ENCODE results near the gene C12orf57. TPM values are rescaled to one million over a fixed set of nuclear protein-coding genes. Genes with fewer than 3 reads are reported as not detected.

C12orf57 gene
- polyA plus RNA-seq, 4 donors = 119 to 379 (median 273) TPM

Other genes starting within 250 kb of the C12orf57 start
- gene PIANP, start 243.2 kb upstream of the C12orf57 start, polyA plus RNA-seq = 1 to 10 TPM in 2 of 4 donors, not detected in 2; 1.7 to 3.4 TPM
- 10 to 100 TPM; 30.5 to 49.3 (median 36.1) TPM for gene COPS7A, start 220.0 kb upstream of the C12orf57 start, polyA plus RNA-seq
- 100 to 1,000 TPM; 163 to 233 (median 187) TPM for gene MLF2, start 190.9 kb upstream of the C12orf57 start, polyA plus RNA-seq
- gene PTMS, start 177.7 kb upstream of the C12orf57 start, polyA plus RNA-seq = 100 to 1,000 TPM in 2 of 4 donors, 10 to 100 TPM in 2; 34.0 to 204 (median 122) TPM
- 1 to 10 TPM in 2 of 4 donors, under 1 TPM in 2; 0.67 to 5.9 (median 1.3) TPM for gene LAG3, start 171.5 kb upstream of the C12orf57 start, polyA plus RNA-seq
- 10 to 100 TPM in 1 of 4 donors, 1 to 10 TPM in 2, under 1 TPM in 1; 0.89 to 19.1 (median 6.5) TPM for gene CD4, start 154.5 kb upstream of the C12orf57 start, polyA plus RNA-seq
- 1 to 10 TPM in 3 of 4 donors, not detected in 1; 1.1 to 6.7 (median 5.1) TPM for gene GPR162, start 122.2 kb upstream of the C12orf57 start, polyA plus RNA-seq
- gene P3H3, start 115.6 kb upstream of the C12orf57 start, polyA plus RNA-seq = 10 to 100 TPM in 1 of 4 donors, 1 to 10 TPM in 2, under 1 TPM in 1; 0.89 to 18.3 (median 4.9) TPM
- gene GNB3, start 103.1 kb upstream of the C12orf57 start, polyA plus RNA-seq = 1 to 10 TPM in 3 of 4 donors, not detected in 1; 1.0 to 5.5 (median 3.2) TPM
- 10 to 100 TPM; 30.3 to 99.1 (median 49.0) TPM for gene CDCA3, start 92.7 kb upstream of the C12orf57 start, polyA plus RNA-seq
- 10 to 100 TPM; 31.9 to 54.0 (median 39.2) TPM for gene USP5, start 91.9 kb upstream of the C12orf57 start, polyA plus RNA-seq
- 1,000 to 10,000 TPM in 2 of 4 donors, 100 to 1,000 TPM in 2; 574 to 1,439 (median 1,040) TPM for gene TPI1, start 76.5 kb upstream of the C12orf57 start, polyA plus RNA-seq
- 10 to 100 TPM in 3 of 4 donors, 1 to 10 TPM in 1; 9.7 to 22.5 (median 12.7) TPM for gene SPSB2, start 70.7 kb upstream of the C12orf57 start, polyA plus RNA-seq
- gene LRRC23, start 39.2 kb upstream of the C12orf57 start, polyA plus RNA-seq = 1 to 10 TPM; 3.6 to 8.2 (median 4.7) TPM
- 10 to 100 TPM in 1 of 4 donors, 1 to 10 TPM in 2, under 1 TPM in 1; 0.67 to 19.1 (median 3.1) TPM for gene ENO2, start 29.4 kb upstream of the C12orf57 start, polyA plus RNA-seq
- 10 to 100 TPM; 34.0 to 63.3 (median 46.2) TPM for gene ATN1, start 16.1 kb upstream of the C12orf57 start, polyA plus RNA-seq
- not detected for gene RNU7-1, start 206 bp upstream of the C12orf57 start, polyA plus RNA-seq
- gene PTPN6, start 7.3 kb downstream of the C12orf57 start, polyA plus RNA-seq = 10 to 100 TPM; 37.4 to 81.1 (median 58.7) TPM
- 100 to 1,000 TPM; 165 to 311 (median 212) TPM for gene PHB2, start 26.6 kb downstream of the C12orf57 start, polyA plus RNA-seq
- gene EMG1, start 26.9 kb downstream of the C12orf57 start, polyA plus RNA-seq = 10 to 100 TPM; 12.3 to 39.3 (median 23.2) TPM
- gene LPCAT3, start 74.5 kb downstream of the C12orf57 start, polyA plus RNA-seq = 10 to 100 TPM; 67.8 to 95.9 (median 77.3) TPM
- 100 to 1,000 TPM in 1 of 4 donors, 10 to 100 TPM in 2, 1 to 10 TPM in 1; 4.7 to 196 (median 35.0) TPM for gene C1S, start 116.7 kb downstream of the C12orf57 start, polyA plus RNA-seq
- 100 to 1,000 TPM in 1 of 4 donors, 10 to 100 TPM in 2, 1 to 10 TPM in 1; 4.5 to 254 (median 22.9) TPM for gene C1R, start 148.4 kb downstream of the C12orf57 start, polyA plus RNA-seq
- gene C1RL, start 165.2 kb downstream of the C12orf57 start, polyA plus RNA-seq = 10 to 100 TPM in 3 of 4 donors, 1 to 10 TPM in 1; 10.0 to 77.1 (median 22.1) TPM
- 10 to 100 TPM in 2 of 4 donors, 1 to 10 TPM in 1, under 1 TPM in 1; 0.67 to 19.0 (median 7.8) TPM for gene RBP5, start 184.9 kb downstream of the C12orf57 start, polyA plus RNA-seq
- 10 to 100 TPM in 3 of 4 donors, 1 to 10 TPM in 1; 6.5 to 61.6 (median 13.8) TPM for gene CLSTN3, start 186.3 kb downstream of the C12orf57 start, polyA plus RNA-seq
- 10 to 100 TPM; 17.8 to 40.3 (median 28.2) TPM for gene PEX5, start 245.7 kb downstream of the C12orf57 start, polyA plus RNA-seq